IMR-90 (cell line): ENCODE results near the gene AFMID. TPM values are rescaled to one million over a fixed set of nuclear protein-coding genes. Genes with fewer than 3 reads are reported as not detected.

ENCODE experiments used
- ATAC-seq: fragments of 200-7000 bp; cut with Tn5 transposase; 2 replicates; pipeline ENCODE4 v1.9.1; 2020; ENCODE audit warnings: low read depth, mild to moderate bottlenecking, moderate library complexity
- BruUV-seq: library from RNA; stranded (reverse); fragments of 400-500 nt; replicated peaks from 2 replicates; lab custom pipeline; 2021; lab: Mats Ljungman, UMichigan
- CTCF ChIA-PET: fragments of 300-600 bp; formaldehyde crosslinking; extraction: SDS; loops from one replicate; lab custom pipeline; 2021; ENCODE audit warnings: antibody characterized with exemption; lab: Yijun Ruan, JAX
- POLR2A ChIA-PET: fragments of 300-600 bp; sonication (Branson Sonifier 250); formaldehyde crosslinking; loops from one replicate; lab custom pipeline; 2022; ENCODE audit warnings: antibody characterized with exemption; ENCODE audit not compliant: unreplicated experiment; lab: Charles Lee
- DNase-seq: peaks from one replicate; pipeline ENCODE4 v3.0.0; 2013
- H2AFZ ChIP-seq: replicated peaks from 2 replicates; pipeline ENCODE3; 2013; ENCODE audit warnings: low read length, mild to moderate bottlenecking; ENCODE audit not compliant: poor library complexity
- H2AK5ac ChIP-seq: 2 replicates; pipeline ENCODE4 v1.6.1; 2013; ENCODE audit warnings: low read depth, low read length, inconsistent platforms
- H2AK9ac ChIP-seq: replicated peaks from 2 replicates; pipeline ENCODE3; 2013; ENCODE audit warnings: mild to moderate bottlenecking, low read depth, low read length, moderate library complexity; ENCODE audit not compliant: poor library complexity
- H2BK120ac ChIP-seq: 2 replicates; pipeline ENCODE4 v1.6.1; 2013; ENCODE audit warnings: low read depth, low read length, inconsistent platforms
- H2BK15ac ChIP-seq: 3 replicates; pipeline ENCODE4 v1.6.1; 2013; ENCODE audit warnings: low read depth, low read length, inconsistent platforms
- H2BK20ac ChIP-seq: 2 replicates; pipeline ENCODE4 v1.6.1; 2013; ENCODE audit warnings: low read depth, mild to moderate bottlenecking, inconsistent platforms, low read length, moderate library complexity
- H2BK5ac ChIP-seq: 2 replicates; pipeline ENCODE4 v1.6.1; 2013; ENCODE audit warnings: mild to moderate bottlenecking, low read depth, low read length, inconsistent platforms; ENCODE audit not compliant: poor library complexity, severe bottlenecking
- H3K14ac ChIP-seq: replicated peaks from 2 replicates; pipeline ENCODE4 v1.6.1; 2013; ENCODE audit warnings: low read depth, low read length, inconsistent platforms
- H3K18ac ChIP-seq: 2 replicates; pipeline ENCODE4 v1.6.1; 2013; ENCODE audit warnings: low read depth, low read length, control low read depth
- H3K23ac ChIP-seq: 2 replicates; pipeline ENCODE4 v1.6.1; 2013; ENCODE audit warnings: low read depth, low read length, inconsistent platforms
- H3K27ac ChIP-seq: 2 replicates; pipeline ENCODE4 v1.5.1; 2013; ENCODE audit warnings: mild to moderate bottlenecking, control low read depth, low read length; ENCODE audit not compliant: insufficient read depth
- H3K27me3 ChIP-seq: 2 replicates; pipeline ENCODE4 v1.6.1; 2013; ENCODE audit warnings: low read length; ENCODE audit not compliant: control insufficient read depth, insufficient read depth
- H3K36me3 ChIP-seq: 2 replicates; pipeline ENCODE4 v1.6.1; 2013; ENCODE audit warnings: low read length, mixed read lengths; ENCODE audit not compliant: control insufficient read depth, insufficient read depth
- H3K4ac ChIP-seq: 2 replicates; pipeline ENCODE4 v1.6.1; 2013; ENCODE audit warnings: low read depth, low read length, inconsistent platforms
- H3K4me1 ChIP-seq: 2 replicates; pipeline ENCODE4 v1.6.1; 2013; ENCODE audit warnings: low read length, mixed read lengths; ENCODE audit not compliant: control insufficient read depth, insufficient read depth
- H3K4me2 ChIP-seq: 2 replicates; pipeline ENCODE4 v1.6.1; 2013; ENCODE audit warnings: low read depth, mild to moderate bottlenecking, control low read depth, low read length, moderate library complexity
- H3K4me3 ChIP-seq: 2 replicates; pipeline ENCODE4 v1.5.1; 2013; ENCODE audit warnings: low read depth, mild to moderate bottlenecking, control low read depth, low read length, moderate library complexity; ENCODE audit not compliant: insufficient read depth
- H3K56ac ChIP-seq: 2 replicates; pipeline ENCODE4 v1.6.1; 2013; ENCODE audit warnings: low read length, inconsistent platforms; ENCODE audit not compliant: insufficient read depth; ENCODE audit errors: extremely low read depth
- H3K79me1 ChIP-seq, 2 experiments: 2 replicates each; pipeline ENCODE4 v1.6.1; 2013; ENCODE audit warnings: low read length in 2 of 2, inconsistent platforms in 1 of 2, low read depth in 1 of 2
- H3K9ac ChIP-seq: 2 replicates; pipeline ENCODE4 v1.6.1; 2013; ENCODE audit warnings: low read depth, low read length, control low read depth
- H3K9me1 ChIP-seq: 2 replicates; pipeline ENCODE4 v1.6.1; 2013; ENCODE audit warnings: low read length, inconsistent platforms; ENCODE audit not compliant: insufficient read depth
- H3K9me3 ChIP-seq: 2 replicates; pipeline ENCODE4 v1.6.1; 2013; ENCODE audit warnings: low read length; ENCODE audit not compliant: control insufficient read depth, insufficient read depth
- H4K20me1 ChIP-seq: 2 replicates; pipeline ENCODE4 v1.6.1; 2013; ENCODE audit warnings: low read length, inconsistent platforms; ENCODE audit not compliant: insufficient read depth
- H4K5ac ChIP-seq: 2 replicates; pipeline ENCODE4 v1.6.1; 2013; ENCODE audit warnings: mild to moderate bottlenecking, low read depth, low read length, control low read depth
- H4K8ac ChIP-seq, 2 experiments: 2 replicates each; pipeline ENCODE4 v1.6.1; 2013; ENCODE audit warnings: low read depth in 2 of 2, low read length in 2 of 2, control low read depth in 1 of 2, inconsistent platforms in 1 of 2
- H4K91ac ChIP-seq: 2 replicates; pipeline ENCODE4 v1.6.1; 2013; ENCODE audit warnings: low read depth, low read length, inconsistent platforms; ENCODE audit not compliant: insufficient read depth
- CEBPB ChIP-seq: IDR thresholded peaks from 2 replicates; pipeline ENCODE4 v1.6.1; 2012; ENCODE audit warnings: low read depth, low read length, improper control_type of control experiment
- CTCF ChIP-seq: conservative IDR thresholded peaks from 2 replicates; pipeline ENCODE4 v1.5.1; 2012; ENCODE audit warnings: mild to moderate bottlenecking, low read depth, low read length, improper control_type of control experiment
- NFE2L2 ChIP-seq: fragments of 150-350 bp; IDR thresholded peaks from 2 replicates; pipeline ENCODE4 v1.6.1; 2016; ENCODE audit warnings: low read depth, mild to moderate bottlenecking, low read length
- RCOR1 ChIP-seq: IDR thresholded peaks from 2 replicates; pipeline ENCODE4 v1.6.1; 2012; ENCODE audit warnings: mild to moderate bottlenecking, low read length, improper control_type of control experiment; ENCODE audit not compliant: insufficient replicate concordance
- WGBS, 2 experiments: methylation state at CpG; one replicate each; pipeline versions ENCODE4 v1.1.5 to v1.1.7; 2013; ENCODE audit warnings: missing lambda C conversion rate in 2 of 2; ENCODE audit not compliant: insufficient read length in 1 of 2; ENCODE audit errors: extremely low coverage in 2 of 2; 5-methylcytosine and 5-hydroxymethylcytosine counted together
- dilution Hi-C: fragments of 300-500 bp; cut with HindIII; formaldehyde crosslinking; loops from one replicate; pipeline ENCODE4 v1.14.3; 2018; ENCODE audit warnings: low sequenced_read_pairs; ENCODE audit not compliant: unreplicated experiment
- in situ Hi-C: fragments of 300-500 bp; cut with MboI; formaldehyde crosslinking; loops from 3 replicates; pipeline ENCODE4 v1.14.3; 2019; ENCODE audit warnings: low sequenced_read_pairs, inconsistent platforms, mixed read lengths
- intact Hi-C: fragments of 100-400 bp; cut with micrococcal nuclease; formaldehyde crosslinking; loops from 2 replicates; pipeline ENCODE4 v1.10.0; 2022
- polyA plus RNA-seq, 3 experiments: library from polyadenylated mRNA; depleted of rRNA; stranded (reverse); fragments of >200 nt; gene quantifications; 2 replicates each; pipeline ENCODE4 v1.2.3, GENCODE V29; 2012; ENCODE audit warnings: low replicate concordance in 1 of 3
- total RNA-seq: library from RNA; depleted of rRNA; stranded (reverse); fragments of >200 nt; gene quantifications from 2 replicates; pipeline ENCODE4 v1.2.3, GENCODE V29; 2012

AFMID gene
- total and polyA plus RNA-seq, 2 of the 4 experiments (the other 2 are of a cell fraction) = 41.0 to 65.1 TPM

- no peak overlapping the region for H3K4me3 ChIP-seq
- intact Hi-C loops = no loop called here
- H3K9me1 ChIP-seq = no peaks in the 10 kb centered on the region
- H3K23ac ChIP-seq = no peak overlapping the region
- H4K20me1 ChIP-seq = no peaks in the 10 kb centered on the region
- H2AFZ ChIP-seq = peak overlapping the region; percentile 29
- H4K8ac ChIP-seq = no peak overlapping the region
- no TSS peak for BruUV-seq
- H3K14ac ChIP-seq = no peak overlapping the region
- H3K4me2 ChIP-seq = no peak overlapping the region
- POLR2A ChIA-PET = no interaction called here
- H3K4me1 ChIP-seq = no peaks in the 10 kb centered on the region
- CTCF ChIA-PET = interaction anchor here (0.5 kb wide), 1 partner anchor 16 kb away, joined by 3 read pairs; no protein-coding TSS in a partner anchor
- ATAC-seq (no peak), DNase-seq (no peak)
- H3K4ac ChIP-seq = no peak overlapping the region
- dilution Hi-C loops = no loop called here
- H3K27ac ChIP-seq = no peak overlapping the region
- H2AK5ac ChIP-seq = no peak overlapping the region
- no peak overlapping the region for H2BK20ac ChIP-seq
- WGBS, 2 experiments = 75% methylated on average over 2 of the region's 26 CpGs; no CpG with 5 or more reads in 1 of the 2 experiments
- H2BK120ac ChIP-seq = no peak overlapping the region
- H4K91ac ChIP-seq = no peak overlapping the region
- in situ Hi-C loops = no loop called here
- H3K36me3 ChIP-seq = no peaks in the 10 kb centered on the region
- no peaks in the 10 kb centered on the region for H3K79me1 ChIP-seq
- no peak overlapping the region for H2BK15ac ChIP-seq
- TF ChIP-seq NFE2L2 = no peak
- TF ChIP-seq CEBPB = no peak
- 0 out of 2 replicates have a peak, but pooled peaks have one; percentile 13 for TF ChIP-seq CTCF
- TF ChIP-seq RCOR1 = no peak
- no peak overlapping the region for H3K9ac ChIP-seq
- H2AK9ac ChIP-seq = no peak overlapping the region
- no peak overlapping the region for H2BK5ac ChIP-seq
- peaks cover 29% of the 10 kb centered on the region; the same call in 1 of the 2 replicates for H3K27me3 ChIP-seq
- no peak overlapping the region for H4K5ac ChIP-seq
- H3K9me3 ChIP-seq = no peaks in the 10 kb centered on the region
- H3K18ac ChIP-seq = no peak overlapping the region
- no peak overlapping the region for H3K56ac ChIP-seq
Observed at GRCh38 chr17:78137392-78138203, 49.6 kb upstream of the AFMID start.
